Gastrocnemius medialis (tissue), 4 donors: Measurements from ENCODE around the gene HOXC11. TPM values are rescaled to one million over a fixed set of nuclear protein-coding genes. Genes with fewer than 3 reads are reported as not detected.

Experiments used
- ATAC-seq, 2 donors: fragments of 150-250 bp; one replicate each; pipeline ENCODE4 v1.9.1; 2016
- DNase-seq, 2 donors: peaks; one replicate each; pipeline ENCODE4 v3.0.0-alpha.2; 2019
- H3K27ac ChIP-seq, 4 donors: fragments of 200-600 bp; sonication (generic); 1 replicate in 1 of 4; 2 replicates in 3 of 4; pipeline ENCODE4 v1.5.1; 2016 to 2018; ENCODE audit warnings: mild to moderate bottlenecking in 2 of 4, moderate library complexity in 1 of 4
- H3K27me3 ChIP-seq, 3 donors: fragments of 200-600 bp; sonication (generic) in 2 of 3; 1 replicate in 1 of 3; 2 replicates in 2 of 3; pipeline versions ENCODE4 v1.5.1 to v1.6.0; 2016 to 2019; ENCODE audit warnings: mild to moderate bottlenecking in 1 of 3, moderate library complexity in 1 of 3
- H3K36me3 ChIP-seq, 2 donors: fragments of 200-600 bp; sonication (generic) in 1 of 2; one replicate each; pipeline ENCODE4 v1.5.1; 2017 to 2018
- H3K4me1 ChIP-seq, 2 donors: fragments of 200-600 bp; sonication (generic) in 1 of 2; one replicate each; pipeline ENCODE4 v1.5.1; 2016 to 2017; ENCODE audit warnings: mild to moderate bottlenecking in 2 of 2
- H3K4me3 ChIP-seq, 4 donors: fragments of 200-600 bp; sonication (generic) in 3 of 4; 1 replicate in 1 of 4; 2 replicates in 3 of 4; pipeline ENCODE4 v1.5.1; 2016 to 2019; ENCODE audit warnings: mild to moderate bottlenecking in 2 of 4
- H3K9me3 ChIP-seq, 3 donors: fragments of 200-600 bp; sonication (generic) in 2 of 3; 1 replicate in 1 of 3; 2 replicates in 2 of 3; pipeline ENCODE4 v1.5.1; 2016 to 2019
- CTCF ChIP-seq, 5 experiments: fragments of 450-650 bp in 3 of 5; fragments of 200-600 bp in 2 of 5; sonication (generic) in 2 of 5; IDR thresholded peaks in 4 of 5; conservative IDR thresholded peaks in 1 of 5; 1 replicate in 4 of 5; 2 replicates in 1 of 5; pipeline ENCODE4 v1.5.1; 2016 to 2019; ENCODE audit warnings: antibody characterized with exemption in 5 of 5, mild to moderate bottlenecking in 3 of 5, moderate library complexity in 3 of 5
- POLR2A ChIP-seq, 2 donors: fragments of 450-650 bp; IDR thresholded peaks; one replicate each; pipeline ENCODE4 v1.6.1; 2017; ENCODE audit warnings: antibody characterized with exemption in 2 of 2, mild to moderate bottlenecking in 2 of 2, moderate library complexity in 2 of 2
- in situ Hi-C, 4 donors: fragments of 200-750 bp; cut with MboI; loops; one replicate each; pipeline versions ENCODE4 v1.15.0 to v1.8.0; 2017; ENCODE audit warnings: low sequenced_read_pairs in 4 of 4
- intact Hi-C: fragments of 100-400 bp; cut with DNase I; formaldehyde crosslinking; loops from one replicate; pipeline ENCODE4 v1.15.1; 2023; ENCODE audit warnings: low total_unique reads
- microRNA counts, 2 donors: library from miRNA; unstranded; fragments of <30 nt; microRNA quantifications; one replicate each; lab custom pipeline; 2016
- microRNA-seq, 2 donors: library from miRNA; unstranded; fragments of <30 nt; microRNA quantifications; one replicate each; pipeline ENCODE4, GENCODE V29; 2016; ENCODE audit warnings: borderline replicate concordance in 2 of 2
- total RNA-seq, 4 donors: library from RNA; depleted of rRNA; stranded (reverse); fragments of >200 nt; gene quantifications; one replicate each; pipeline versions ENCODE4 v1.1.0 to v1.2.3, GENCODE V29; 2016

Gene HOXC11
- total RNA-seq, 4 donors from 2014 or later: 0.24 to 1.1 (median 0.44) TPM

DNA sequence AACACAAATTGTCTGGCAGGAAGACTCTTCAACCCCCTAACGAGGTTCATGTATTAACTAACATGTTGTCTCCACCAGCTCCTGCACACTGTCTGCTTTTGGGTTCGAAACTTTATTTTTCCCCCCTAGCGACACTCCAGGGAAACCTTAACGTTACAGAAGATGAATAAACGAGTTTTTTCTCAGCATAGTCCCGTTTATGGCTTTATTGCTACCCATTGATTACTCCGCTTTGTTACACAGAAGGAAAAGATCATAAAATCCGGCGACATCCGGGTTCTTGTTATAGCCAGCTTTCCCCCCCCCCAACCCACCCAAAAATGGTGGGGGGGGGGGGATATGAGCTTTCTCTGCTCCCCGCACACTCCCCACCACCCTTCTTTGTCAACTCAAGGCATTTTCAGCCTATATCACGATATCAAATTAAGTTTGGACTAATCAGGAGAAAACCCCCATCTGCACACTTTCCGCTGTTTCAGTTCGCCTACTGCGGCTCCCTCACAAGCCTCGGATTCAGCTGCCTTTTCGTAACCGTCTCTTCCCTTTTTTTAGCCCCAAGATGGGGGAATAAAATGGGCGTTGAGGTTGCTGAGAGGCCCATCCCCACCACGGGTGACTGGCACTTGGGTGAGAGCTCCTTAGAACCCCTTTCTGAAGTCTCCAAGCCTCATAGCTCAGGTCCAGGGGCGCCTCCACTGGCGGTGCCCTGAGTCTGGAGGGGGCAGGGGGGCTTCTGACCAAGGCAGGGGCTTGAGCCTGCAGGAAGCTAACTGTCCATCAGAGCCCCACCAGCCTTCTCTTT is 53.9 kb downstream of the HOXC11 start:
- ATAC-seq: no peak

More for the DNA sequence above, 53.9 kb downstream of the HOXC11 start:
- intact Hi-C loops (no loop called here), in situ Hi-C loops (loop anchor here in 2 of 4 donors (5.0 to 10.0 kb wide), 2 partner anchors 168 to 170 kb away; no protein-coding TSS in a partner anchor)
- H3K27ac ChIP-seq: peak overlapping the region; percentile 94 to 100 (median 98)
- no peaks in the 10 kb centered on the region for H3K36me3 ChIP-seq
- H3K4me1 ChIP-seq: peaks cover 54 to 66% of the 10 kb centered on the region in 2 donors
- DNase-seq: no peak
- H3K27me3 ChIP-seq: no peaks in the 10 kb centered on the region
- TF ChIP-seq CTCF (IDR thresholded peaks at IDR 0.05 in 4 of 5, conservative IDR thresholded peaks at IDR 0.05 in 1 of 5) (no peak), POLR2A (IDR thresholded peaks at IDR 0.05) (no peak)
- H3K9me3 ChIP-seq: no peaks in the 10 kb centered on the region
- H3K4me3 ChIP-seq: peak overlapping the region; percentile 59 to 66 (median 62)

MicroRNA genes within 50 kb of the gene (microRNA counts, 767-probe panel; counts per million panel counts)
- 9,848 to 10,087 counts per million in 2 donors for microRNA hsa-miR-196a-5p (lab: Ali Mortazavi, UCI)

Small RNA genes within 50 kb of the gene (microRNA-seq; reads per million reads assigned to microRNA genes)
- gene MIR196A2: 2,630 to 3,757 reads per million in 2 donors

Other genes starting within 250 kb of the HOXC11 start
- gene CALCOCO1, start 245.7 kb upstream of the HOXC11 start, total RNA-seq: 100 to 1,000 TPM; 158 to 385 (median 239) TPM
- not detected for gene CISTR, start 221.1 kb upstream of the HOXC11 start, total RNA-seq
- gene HOXC13, start 34.3 kb upstream of the HOXC11 start, total RNA-seq: under 1 TPM in 2 of 4 donors, not detected in 2; 0.10 to 0.33 TPM
- not detected for gene HOXC12, start 18.2 kb upstream of the HOXC11 start, total RNA-seq
- gene HOTAIR, start 1.8 kb downstream of the HOXC11 start, total RNA-seq: under 1 TPM in 3 of 4 donors, not detected in 1; 0.35 to 0.83 (median 0.56) TPM
- gene HOXC10, start 12.0 kb downstream of the HOXC11 start, total RNA-seq: 10 to 100 TPM; 23.9 to 48.3 (median 40.3) TPM
- 10 to 100 TPM; 13.6 to 37.7 (median 26.3) TPM for gene HOXC9, start 27.0 kb downstream of the HOXC11 start, total RNA-seq
- gene HOXC8, start 35.9 kb downstream of the HOXC11 start, total RNA-seq: 1 to 10 TPM; 3.3 to 4.9 (median 3.8) TPM
- gene HOXC6, start 55.3 kb downstream of the HOXC11 start, total RNA-seq: 1 to 10 TPM; 1.0 to 4.7 (median 3.8) TPM
- gene HOXC5, start 59.9 kb downstream of the HOXC11 start, total RNA-seq: 1 to 10 TPM in 1 of 4 donors, under 1 TPM in 1, not detected in 2; 0.36 to 1.4 TPM
- gene HOXC4, start 80.7 kb downstream of the HOXC11 start, total RNA-seq: 1 to 10 TPM in 1 of 4 donors, under 1 TPM in 3; 0.51 to 2.0 (median 0.71) TPM
- 10 to 100 TPM; 25.3 to 51.8 (median 35.4) TPM for gene SMUG1, start 215.9 kb downstream of the HOXC11 start, total RNA-seq